Activated naive CD8-positive, alpha-beta T cell treated with anti-CD3 and anti-CD28 coated beads, Interleukin-2, amount 10 ng/mL, durations not matched to agents 7 days and 5 days (primary cell): ENCODE results near the gene CNGA4. TPM values are rescaled to one million over a fixed set of nuclear protein-coding genes. Genes with fewer than 3 reads are reported as not detected.

Experiments used
- ATAC-seq: fragments of 150-1000 bp; cut with Tn5 transposase; one replicate; pipeline ENCODE4 v1.10.0; 2021; ENCODE audit warnings: low read depth, moderate library complexity
- POLR2A ChIA-PET: fragments of 350-600 bp; sonication (Branson Sonifier 250); formaldehyde crosslinking; loops from one replicate; lab custom pipeline; 2021; ENCODE audit warnings: antibody characterized with exemption; lab: Charles Lee
- DNase-seq: peaks from one replicate; pipeline ENCODE4 v3.0.0; 2021
- H3K27ac Mint-ChIP-seq: one replicate; pipeline ENCODE4 v1.8.0; 2022; ENCODE audit warnings: mild to moderate bottlenecking, mixed read lengths
- H3K27me3 Mint-ChIP-seq: one replicate; pipeline ENCODE4 v1.8.0; 2022; ENCODE audit warnings: mild to moderate bottlenecking, moderate library complexity, mixed read lengths
- H3K36me3 Mint-ChIP-seq: one replicate; pipeline ENCODE4 v1.8.0; 2021; ENCODE audit warnings: mild to moderate bottlenecking, mixed read lengths
- H3K4me1 Mint-ChIP-seq: one replicate; pipeline ENCODE4 v1.8.0; 2021; ENCODE audit warnings: mixed read lengths
- H3K4me3 Mint-ChIP-seq: one replicate; pipeline ENCODE4 v1.8.0; 2022; ENCODE audit warnings: mild to moderate bottlenecking, moderate library complexity, mixed read lengths
- H3K9me3 Mint-ChIP-seq: one replicate; pipeline ENCODE4 v1.8.0; 2021; ENCODE audit warnings: mixed read lengths
- total RNA-seq, 2 experiments: library from RNA; stranded (reverse); gene quantifications; one replicate each; pipeline ENCODE4 v1.2.3, GENCODE V29; 2021

The CNGA4 gene, protein sequence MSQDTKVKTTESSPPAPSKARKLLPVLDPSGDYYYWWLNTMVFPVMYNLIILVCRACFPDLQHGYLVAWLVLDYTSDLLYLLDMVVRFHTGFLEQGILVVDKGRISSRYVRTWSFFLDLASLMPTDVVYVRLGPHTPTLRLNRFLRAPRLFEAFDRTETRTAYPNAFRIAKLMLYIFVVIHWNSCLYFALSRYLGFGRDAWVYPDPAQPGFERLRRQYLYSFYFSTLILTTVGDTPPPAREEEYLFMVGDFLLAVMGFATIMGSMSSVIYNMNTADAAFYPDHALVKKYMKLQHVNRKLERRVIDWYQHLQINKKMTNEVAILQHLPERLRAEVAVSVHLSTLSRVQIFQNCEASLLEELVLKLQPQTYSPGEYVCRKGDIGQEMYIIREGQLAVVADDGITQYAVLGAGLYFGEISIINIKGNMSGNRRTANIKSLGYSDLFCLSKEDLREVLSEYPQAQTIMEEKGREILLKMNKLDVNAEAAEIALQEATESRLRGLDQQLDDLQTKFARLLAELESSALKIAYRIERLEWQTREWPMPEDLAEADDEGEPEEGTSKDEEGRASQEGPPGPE
- under 1 TPM; 0.20 to 0.22 TPM for total RNA-seq

- Mint-ChIP-seq H3K4me3 (no peak within 1 kb of the TSS), H3K27me3 (no peaks in the 10 kb centered on the region)
- DNase-seq = no peak
Measured at GRCh38 chr11:6238902-6239301, at the start of gene CNGA4. CNGA4 (plus strand) TSS chr11:6239089; CDS start chr11:6239207, 118 bp downstream.

DNA sequence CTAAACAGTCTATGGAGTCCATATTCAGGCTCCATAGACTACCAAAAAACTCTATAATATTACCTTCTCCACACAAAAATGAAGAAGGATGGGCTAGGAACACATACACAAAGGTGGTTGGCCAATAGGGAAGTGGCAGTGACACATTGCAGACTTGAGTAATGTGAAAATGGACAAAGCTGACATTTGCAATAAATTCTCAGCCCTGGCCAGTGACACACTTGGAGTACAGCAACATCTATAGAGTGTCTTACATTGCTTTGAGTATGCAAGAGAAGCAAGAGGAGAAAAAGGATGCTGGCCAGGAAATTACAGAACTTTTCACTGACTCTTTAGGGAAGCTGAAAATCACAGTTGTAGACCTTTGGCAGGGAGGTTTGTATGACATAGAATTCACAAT is 47.1 kb upstream of the CNGA4 start:
- ATAC-seq = no peak
- POLR2A ChIA-PET = no interaction called here
- DNase-seq = no peak
- peaks cover 8% of the 10 kb centered on the region for H3K4me1 Mint-ChIP-seq
- H3K4me3 Mint-ChIP-seq = no peak overlapping the region
- H3K27me3 Mint-ChIP-seq = peaks cover 4% of the 10 kb centered on the region
- H3K27ac Mint-ChIP-seq = no peak overlapping the region
- H3K9me3 Mint-ChIP-seq = peaks cover 3% of the 10 kb centered on the region
- H3K36me3 Mint-ChIP-seq = peaks cover 6% of the 10 kb centered on the region

More at GRCh38 chr11:6238902-6239301, at the start of gene CNGA4:
- POLR2A ChIA-PET = interaction anchor here (0.6 kb wide), 1 partner anchor 1524 kb away, joined by 4 read pairs; no protein-coding TSS in a partner anchor
- H3K36me3 Mint-ChIP-seq = peaks cover 2% of the 10 kb centered on the region
- H3K9me3 Mint-ChIP-seq = no peaks in the 10 kb centered on the region
- peaks cover 7% of the 10 kb centered on the region for H3K4me1 Mint-ChIP-seq
- ATAC-seq = no peak
- H3K27ac Mint-ChIP-seq = no peak within 1 kb of the TSS

- H3K27me3 Mint-ChIP-seq = peaks cover 4% of the 10 kb centered on the region
- peaks cover 8% of the 10 kb centered on the region for H3K36me3 Mint-ChIP-seq
- no peak overlapping the region for H3K4me3 Mint-ChIP-seq
- H3K4me1 Mint-ChIP-seq = peaks cover 22% of the 10 kb centered on the region
- no peak overlapping the region for H3K27ac Mint-ChIP-seq
- peaks cover 3% of the 10 kb centered on the region for H3K9me3 Mint-ChIP-seq
- ATAC-seq (no peak), DNase-seq (no peak)
- POLR2A ChIA-PET = no interaction called here
Measured at GRCh38 chr11:6194065-6194581, 44.8 kb upstream of the CNGA4 start.

DNA sequence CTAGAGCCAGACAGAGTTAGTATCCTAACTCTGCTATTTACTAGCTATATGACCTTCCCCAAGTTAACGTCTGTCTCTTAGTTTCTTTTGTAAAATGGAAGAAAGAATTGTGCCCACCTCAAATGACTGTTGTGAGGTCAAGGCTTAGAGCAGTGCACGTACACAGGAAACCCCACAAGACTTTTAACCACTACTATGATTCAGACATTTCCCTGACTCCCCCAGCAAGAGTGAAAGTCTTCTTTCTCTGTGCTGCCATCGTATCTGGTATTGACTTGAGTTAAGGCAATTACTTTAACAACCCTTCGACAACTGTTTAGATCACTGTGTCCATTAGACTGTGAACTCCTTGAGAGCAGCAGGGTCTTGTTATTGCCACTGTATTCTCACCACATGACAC is 42.5 kb upstream of the CNGA4 start:
- H3K36me3 Mint-ChIP-seq = peaks cover 9% of the 10 kb centered on the region
- H3K9me3 Mint-ChIP-seq = peaks cover 3% of the 10 kb centered on the region
- peak overlapping the region; percentile 76 for H3K27ac Mint-ChIP-seq
- ATAC-seq = peak; percentile 91
- peaks cover 29% of the 10 kb centered on the region for H3K4me1 Mint-ChIP-seq
- peak overlapping the region; percentile 50 for H3K4me3 Mint-ChIP-seq
- peaks cover 4% of the 10 kb centered on the region for H3K27me3 Mint-ChIP-seq
- POLR2A ChIA-PET = interaction anchor here (1.8 kb wide), 1 partner anchor 39 kb away, joined by 7 read pairs; the partner anchor contains the start of gene FHIP1B
- DNase-seq = no peak

- Mint-ChIP-seq H3K4me3 (no peak overlapping the region), H3K27me3 (no peaks in the 10 kb centered on the region), H3K4me1 (peaks cover 35% of the 10 kb centered on the region), H3K36me3 (peaks cover 14% of the 10 kb centered on the region), H3K27ac (no peak overlapping the region), H3K9me3 (peaks cover 3% of the 10 kb centered on the region)
- no peak for ATAC-seq
- POLR2A ChIA-PET = interaction anchor here (1.8 kb wide), 1 partner anchor 37 kb away, joined by 7 read pairs; the partner anchor contains the start of gene FHIP1B
- DNase-seq = no peak
Measured at GRCh38 chr11:6197466-6198200, 41.3 kb upstream of the CNGA4 start.

DNA sequence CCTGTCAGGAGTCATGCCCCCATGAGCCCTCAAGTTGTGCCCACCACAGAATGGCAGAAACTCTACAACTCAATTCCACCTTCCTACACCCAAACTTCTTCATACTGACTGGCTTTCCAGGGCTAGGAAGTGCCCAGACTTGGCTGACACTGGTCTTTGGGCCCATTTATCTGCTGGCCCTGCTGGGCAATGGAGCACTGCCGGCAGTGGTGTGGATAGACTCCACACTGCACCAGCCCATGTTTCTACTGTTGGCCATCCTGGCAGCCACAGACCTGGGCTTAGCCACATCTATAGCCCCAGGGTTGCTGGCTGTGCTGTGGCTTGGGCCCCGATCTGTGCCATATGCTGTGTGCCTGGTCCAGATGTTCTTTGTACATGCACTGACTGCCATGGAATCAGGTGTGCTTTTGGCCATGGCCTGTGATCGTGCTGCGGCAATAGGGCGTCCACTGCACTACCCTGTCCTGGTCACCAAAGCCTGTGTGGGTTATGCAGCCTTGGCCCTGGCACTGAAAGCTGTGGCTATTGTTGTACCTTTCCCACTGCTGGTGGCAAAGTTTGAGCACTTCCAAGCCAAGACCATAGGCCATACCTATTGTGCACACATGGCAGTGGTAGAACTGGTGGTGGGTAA is 39.6 kb upstream of the CNGA4 start, which contains the start of gene OR52W1:
OR52W1 (plus strand) TSS at position 51 of the 637 bp plus-strand sequence; CDS start at position 51, 0 bp downstream.
- Mint-ChIP-seq H3K27ac (peak within 1 kb of the TSS; percentile 9), H3K4me3 (no peak within 1 kb of the TSS), H3K27me3 (no peaks in the 10 kb centered on the region), H3K9me3 (peaks cover 3% of the 10 kb centered on the region), H3K36me3 (peaks cover 21% of the 10 kb centered on the region), H3K4me1 (peaks cover 50% of the 10 kb centered on the region)
- ATAC-seq (no peak), DNase-seq (no peak)
- POLR2A ChIA-PET = no interaction called here

DNA sequence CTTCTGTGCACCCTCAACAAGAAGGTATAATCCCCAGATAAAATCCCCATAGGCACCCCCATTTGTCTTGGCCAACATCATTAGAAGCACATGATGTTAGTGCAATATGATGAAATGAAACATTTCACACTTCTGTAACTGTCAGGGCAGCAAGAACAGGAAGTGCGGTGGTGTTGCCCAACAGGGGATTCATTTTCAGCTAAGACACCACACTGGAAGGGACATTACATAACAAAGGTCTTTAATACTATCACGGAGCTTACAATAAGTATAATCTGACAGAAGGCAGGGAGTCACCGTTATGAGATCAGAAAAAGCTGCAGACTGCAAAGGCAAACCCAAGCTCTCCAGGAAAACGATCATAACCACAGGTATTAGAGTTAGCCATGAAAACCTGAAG is 37.9 kb upstream of the CNGA4 start:
- Mint-ChIP-seq H3K4me1 (peaks cover 55% of the 10 kb centered on the region), H3K27me3 (no peaks in the 10 kb centered on the region), H3K27ac (no peak overlapping the region), H3K9me3 (peaks cover 2% of the 10 kb centered on the region), H3K36me3 (peaks cover 25% of the 10 kb centered on the region), H3K4me3 (no peak overlapping the region)
- POLR2A ChIA-PET = no interaction called here
- DNase-seq = no peak
- no peak for ATAC-seq

DNA sequence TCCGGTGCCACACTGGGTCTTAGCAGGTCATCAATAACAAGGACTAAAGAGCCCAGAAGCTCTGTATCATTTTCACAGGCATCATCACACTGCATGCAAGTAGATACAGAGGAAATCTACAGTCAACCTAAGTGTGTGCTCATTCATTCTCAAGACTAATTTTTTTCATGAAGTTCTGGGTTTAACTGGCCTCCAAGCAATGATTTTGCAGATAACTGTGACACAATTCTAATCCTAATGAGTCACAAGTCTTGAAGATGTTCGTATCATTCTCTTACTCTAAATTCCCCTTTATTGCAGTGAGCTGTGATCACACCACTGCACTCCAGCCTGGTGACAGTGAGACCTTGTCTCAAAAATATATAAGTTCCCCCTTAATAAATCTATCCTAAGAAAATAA is 37.4 kb upstream of the CNGA4 start:
- no peak overlapping the region for H3K27ac Mint-ChIP-seq
- no peak for ATAC-seq
- H3K36me3 Mint-ChIP-seq = peaks cover 21% of the 10 kb centered on the region
- H3K4me3 Mint-ChIP-seq = no peak overlapping the region
- H3K27me3 Mint-ChIP-seq = no peaks in the 10 kb centered on the region
- no peak for DNase-seq
- peaks cover 50% of the 10 kb centered on the region for H3K4me1 Mint-ChIP-seq
- H3K9me3 Mint-ChIP-seq = no peaks in the 10 kb centered on the region
- POLR2A ChIA-PET = no interaction called here

- H3K9me3 Mint-ChIP-seq = no peaks in the 10 kb centered on the region
- H3K4me3 Mint-ChIP-seq = no peak overlapping the region
- no peaks in the 10 kb centered on the region for H3K27me3 Mint-ChIP-seq
- ATAC-seq = no peak
- no peak overlapping the region for H3K27ac Mint-ChIP-seq
- peaks cover 20% of the 10 kb centered on the region for H3K36me3 Mint-ChIP-seq
- no peak for DNase-seq
- POLR2A ChIA-PET = no interaction called here
- peaks cover 45% of the 10 kb centered on the region for H3K4me1 Mint-ChIP-seq
Measured at GRCh38 chr11:6202041-6202440, 36.8 kb upstream of the CNGA4 start.

DNA sequence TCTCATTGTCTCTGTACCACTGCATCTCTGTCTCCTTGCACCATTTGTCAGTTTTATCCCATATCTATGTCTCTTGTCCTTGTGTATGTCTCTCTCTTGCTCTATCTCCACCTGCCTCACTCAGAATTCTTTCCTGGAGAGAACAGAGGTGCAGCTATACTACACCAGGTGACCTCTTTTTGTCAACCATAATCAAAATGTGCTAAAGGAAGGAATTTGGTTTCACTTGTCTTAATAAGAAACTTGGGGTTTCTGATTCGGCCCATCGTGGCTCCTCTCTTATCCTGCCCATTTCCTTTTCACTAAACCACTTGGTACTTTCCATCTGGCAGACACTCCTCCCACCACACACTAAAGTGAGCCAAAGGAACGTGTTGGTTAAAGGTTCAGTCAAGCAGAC is 35.6 kb upstream of the CNGA4 start:
- Mint-ChIP-seq H3K27ac (peak overlapping the region; percentile 38), H3K27me3 (no peaks in the 10 kb centered on the region), H3K4me3 (peak overlapping the region; percentile 43), H3K9me3 (no peaks in the 10 kb centered on the region), H3K4me1 (peaks cover 38% of the 10 kb centered on the region), H3K36me3 (peaks cover 18% of the 10 kb centered on the region)
- DNase-seq (no peak), ATAC-seq (peak; percentile 69)
- POLR2A ChIA-PET = no interaction called here

DNA sequence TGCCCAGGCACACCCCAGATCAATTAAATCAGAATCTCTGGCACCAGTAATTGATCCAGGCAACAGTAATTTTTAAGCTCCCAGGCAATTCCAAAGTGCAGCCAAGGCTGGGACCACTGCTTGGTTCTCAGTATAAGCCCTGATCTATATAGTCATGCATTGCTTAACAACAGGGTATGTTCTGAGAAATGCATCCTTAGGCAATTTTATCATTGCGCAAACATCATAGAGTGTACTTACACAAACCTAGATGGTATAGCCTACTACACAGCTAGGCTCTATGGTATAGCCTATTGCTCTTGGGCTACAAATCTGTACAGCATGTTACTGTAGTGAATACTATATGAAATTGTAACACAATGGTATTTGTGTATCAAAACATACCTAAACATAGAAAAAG is 34.2 kb upstream of the CNGA4 start:
- Mint-ChIP-seq H3K27me3 (no peaks in the 10 kb centered on the region), H3K4me3 (no peak overlapping the region), H3K27ac (no peak overlapping the region), H3K36me3 (peaks cover 23% of the 10 kb centered on the region), H3K4me1 (peaks cover 36% of the 10 kb centered on the region), H3K9me3 (no peaks in the 10 kb centered on the region)
- DNase-seq (no peak), ATAC-seq (no peak)
- POLR2A ChIA-PET = no interaction called here

DNA sequence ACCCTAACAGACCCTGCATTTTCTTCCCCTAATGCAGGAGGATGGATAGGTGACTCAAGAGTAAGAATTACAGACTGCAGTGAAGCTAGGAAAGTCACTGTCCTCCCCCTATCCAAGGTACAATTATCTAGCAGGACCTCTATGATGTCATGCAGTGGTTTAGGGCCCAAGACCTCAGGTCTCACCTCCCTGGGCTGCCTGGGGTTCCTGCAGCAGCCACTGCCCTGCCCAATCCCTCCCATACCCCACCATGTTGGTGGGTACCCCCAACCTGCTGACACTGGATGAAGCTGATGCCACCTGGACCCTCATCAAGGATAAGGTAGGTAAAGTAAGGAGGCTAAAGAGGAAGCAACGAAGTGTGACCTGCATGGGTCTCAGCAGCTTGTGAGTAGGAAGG is 33.5 kb upstream of the CNGA4 start, which contains the start of gene C11orf42:
C11orf42 (plus strand) TSS at position 192 of the 400 bp plus-strand sequence; CDS start at position 251, 59 bp downstream.
- H3K4me1 Mint-ChIP-seq = peaks cover 36% of the 10 kb centered on the region
- H3K9me3 Mint-ChIP-seq = no peaks in the 10 kb centered on the region
- no peak for DNase-seq
- peaks cover 21% of the 10 kb centered on the region for H3K36me3 Mint-ChIP-seq
- ATAC-seq = no peak
- H3K4me3 Mint-ChIP-seq = no peak within 1 kb of the TSS
- POLR2A ChIA-PET = no interaction called here
- H3K27me3 Mint-ChIP-seq = no peaks in the 10 kb centered on the region
- H3K27ac Mint-ChIP-seq = no peak within 1 kb of the TSS
